ENCODE measurements around the gene PIP5KL1. TPM values are rescaled to one million over a fixed set of nuclear protein-coding genes. Genes with fewer than 3 reads are reported as not detected.
A peak's percentile ranks its signal among the peaks of the same experiment; 100 is the strongest.

Gene PIP5KL1
- total RNA-seq, 1 experiment from 2014 or later, result 16.8 TPM

GRCh38 chr9:127979333-127980059 is 48.9 kb upstream of the PIP5KL1 start (continued):
- no peak for TF ChIP-seq ZNF232 (CRISPR knock-in tag; IDR thresholded peaks at IDR 0.05)
- no peak for TF ChIP-seq MXD4 (CRISPR knock-in tag; IDR thresholded peaks at IDR 0.05; ENCODE audit: borderline replicate concordance)
- TF ChIP-seq FOXP4 (CRISPR knock-in tag; IDR thresholded peaks at IDR 0.05), result 0 out of 2 replicates have a peak, but pooled peaks have one; percentile 6
- no peak for TF ChIP-seq ELF4 (CRISPR knock-in tag; IDR thresholded peaks at IDR 0.05; ENCODE audit: low read depth)
- TF ChIP-seq ATF1 (CRISPR knock-in tag; IDR thresholded peaks at IDR 0.05), result no peak
- no peak; the same call in 1 of the 2 replicates for TF ChIP-seq KAT7 (CRISPR knock-in tag; IDR thresholded peaks at IDR 0.05; ENCODE audit: borderline replicate concordance)
- no peak for TF ChIP-seq FOXK1 (CRISPR knock-in tag; IDR thresholded peaks at IDR 0.05)
- TF ChIP-seq MAX (CRISPR knock-in tag; IDR thresholded peaks at IDR 0.05), result peak; percentile 62; the same call in 1 of the 2 replicates
- TF ChIP-seq MYBL2 (CRISPR knock-in tag; IDR thresholded peaks at IDR 0.05), result no peak
- no peak for TF ChIP-seq FOXJ3 (CRISPR knock-in tag; IDR thresholded peaks at IDR 0.05; ENCODE audit: borderline replicate concordance)
- TF ChIP-seq ZBTB21 (CRISPR knock-in tag; IDR thresholded peaks at IDR 0.05; ENCODE audit: borderline replicate concordance), result no peak
- TF ChIP-seq ZBTB43 (CRISPR knock-in tag; IDR thresholded peaks at IDR 0.05), result no peak
- no peak for TF ChIP-seq ATF3 (CRISPR knock-in tag; conservative IDR thresholded peaks at IDR 0.05)
- TF ChIP-seq JUN (CRISPR knock-in tag; IDR thresholded peaks at IDR 0.05), result no peak
- TF ChIP-seq ETV6 (CRISPR knock-in tag; IDR thresholded peaks at IDR 0.05), result no peak
- TF ChIP-seq RELA (CRISPR knock-in tag; IDR thresholded peaks at IDR 0.05; ENCODE audit: borderline replicate concordance), result no peak
- no peak for TF ChIP-seq AFF4 (CRISPR knock-in tag; IDR thresholded peaks at IDR 0.05; ENCODE audit: borderline replicate concordance)
- no peak for TF ChIP-seq HMGXB4 (CRISPR knock-in tag; IDR thresholded peaks at IDR 0.05)
- TF ChIP-seq USF2 (CRISPR knock-in tag; IDR thresholded peaks at IDR 0.05), result no peak
- TF ChIP-seq ZSCAN18 (CRISPR knock-in tag; IDR thresholded peaks at IDR 0.05), result no peak
